ENCODE measurements around the gene PRKAR1B.
A peak's percentile ranks its signal among the peaks of the same experiment; 100 is the strongest.

The PRKAR1B gene

GRCh38 chr7:738241-738640 is 11.2 kb upstream of the PRKAR1B start:
- TF ChIP-seq ZFX (IDR thresholded peaks at IDR 0.05): no peak
- no peak for TF ChIP-seq CTCF (conservative IDR thresholded peaks at IDR 0.05)
- no peak overlapping the region for H3K27ac ChIP-seq

- no peak overlapping the region for H3K27ac ChIP-seq
- no peak for TF ChIP-seq CTCF (conservative IDR thresholded peaks at IDR 0.05)
- no peak for TF ChIP-seq ZFX (IDR thresholded peaks at IDR 0.05)
Measured at GRCh38 chr7:734808-735207, 7.7 kb upstream of the PRKAR1B start.

GRCh38 chr7:734214-734613 is 7.1 kb upstream of the PRKAR1B start:
- no peak overlapping the region for H3K27ac ChIP-seq
- no peak for TF ChIP-seq ZFX (IDR thresholded peaks at IDR 0.05)
- no peak for TF ChIP-seq CTCF (conservative IDR thresholded peaks at IDR 0.05)

- H3K27ac ChIP-seq: 0 out of 2 replicates have a peak overlapping the region, but pooled peaks have one; percentile 5
Measured at GRCh38 chr7:732556-732955, 5.5 kb upstream of the PRKAR1B start.

GRCh38 chr7:732094-732541 is 5.0 kb upstream of the PRKAR1B start:
- 0 out of 2 replicates have a peak overlapping the region, but pooled peaks have one; percentile 5 for H3K27ac ChIP-seq
- TF ChIP-seq CTCF (conservative IDR thresholded peaks at IDR 0.05) (no peak), ZFX (IDR thresholded peaks at IDR 0.05) (no peak)

More at GRCh38 chr7:732556-732955, 5.5 kb upstream of the PRKAR1B start:
- no peak for TF ChIP-seq ZFX (IDR thresholded peaks at IDR 0.05)
- no peak for TF ChIP-seq CTCF (conservative IDR thresholded peaks at IDR 0.05)

GRCh38 chr7:731440-732085 is 4.5 kb upstream of the PRKAR1B start:
- no peak for TF ChIP-seq CTCF (conservative IDR thresholded peaks at IDR 0.05)
- TF ChIP-seq ZFX (IDR thresholded peaks at IDR 0.05): no peak
- no peak overlapping the region for H3K27ac ChIP-seq

GRCh38 chr7:730501-731439 is 3.7 kb upstream of the PRKAR1B start:
- H3K27ac ChIP-seq: no peak overlapping the region
- TF ChIP-seq CTCF (conservative IDR thresholded peaks at IDR 0.05) (no peak), ZFX (IDR thresholded peaks at IDR 0.05) (no peak)

All from C4-2B (cell line).